OCI-LY3 (cell line): ENCODE data around the gene LASP1NB.

Experiments used
- H2AFZ ChIP-seq: fragments of 200-600, 300-600 bp; shearing (Covaris generic); 2 replicates; pipeline ENCODE4 v1.6.0; 2014; ENCODE audit warnings: antibody characterized with exemption, low read depth, low read length
- H3K27ac ChIP-seq: fragments of 200-600, 300-600 bp; sonication (generic); 2 replicates; pipeline ENCODE4 v1.5.1; 2014; ENCODE audit warnings: mild to moderate bottlenecking, low read length, moderate library complexity, mixed read lengths
- H3K27me3 ChIP-seq: fragments of 200-600, 300-600 bp; sonication (generic); 2 replicates; pipeline ENCODE4 v1.6.1; 2014; ENCODE audit warnings: low read depth, low read length, mixed read lengths
- H3K36me3 ChIP-seq: fragments of 200-600, 300-600 bp; sonication (generic); replicated peaks from 2 replicates; pipeline ENCODE3; 2014; ENCODE audit warnings: low read depth, low read length, mixed read lengths
- H3K4me1 ChIP-seq: fragments of 300-600, 200-600 bp; sonication (generic); 2 replicates; pipeline ENCODE4 v1.6.1; 2014; ENCODE audit warnings: low read length, mixed read lengths
- H3K4me2 ChIP-seq: fragments of 200-600, 300-600 bp; sonication (generic); 2 replicates; pipeline ENCODE4 v1.6.1; 2014; ENCODE audit warnings: low read length, mixed read lengths
- H3K4me3 ChIP-seq: fragments of 300-600, 200-600 bp; sonication (generic); 2 replicates; pipeline ENCODE4 v1.5.1; 2014; ENCODE audit warnings: antibody characterized with exemption, mild to moderate bottlenecking, low read length, moderate library complexity
- H3K79me2 ChIP-seq: fragments of 300-600, 200-600 bp; shearing (Covaris generic); 2 replicates; pipeline ENCODE4 v1.6.1; 2014; ENCODE audit warnings: mild to moderate bottlenecking, low read length, mixed read lengths
- H3K9ac ChIP-seq: fragments of 300-600, 200-600 bp; shearing (Covaris generic); 2 replicates; pipeline ENCODE4 v1.6.0; 2014; ENCODE audit warnings: mild to moderate bottlenecking, low read length, moderate library complexity
- H3K9me3 ChIP-seq: fragments of 200-600, 300-600 bp; shearing (Covaris generic); 2 replicates; pipeline ENCODE4 v1.6.1; 2014; ENCODE audit warnings: low read length, mixed read lengths; ENCODE audit not compliant: insufficient read depth
- H4K20me1 ChIP-seq: fragments of 200-600, 300-600 bp; sonication (generic); 2 replicates; pipeline ENCODE4 v1.6.1; 2016; ENCODE audit warnings: low read length, mixed read lengths; ENCODE audit not compliant: insufficient read depth
- CTCF ChIP-seq: fragments of 200-600, 300-600 bp; sonication (generic); IDR thresholded peaks from 2 replicates; pipeline ENCODE4 v1.5.1; 2014; ENCODE audit warnings: antibody characterized with exemption, low read length, low read depth
- EZH2phosphoT487 ChIP-seq: fragments of 200-600 bp; shearing (Covaris generic); IDR thresholded peaks from 2 replicates; pipeline ENCODE4 v1.6.1; 2018; ENCODE audit warnings: antibody characterized with exemption, mixed run types, low read depth

LASP1NB gene

GRCh38 chr17:38885728-38886642, 39.4 kb upstream of the LASP1NB start:
- Histone ChIP-seq H3K4me1 (peaks cover 17% of the 10 kb centered on the region), H3K27me3 (no peaks in the 10 kb centered on the region), H3K36me3 (peaks cover 29% of the 10 kb centered on the region), H3K27ac (no peak overlapping the region), H3K79me2 (no peaks in the 10 kb centered on the region; the same call in 1 of the 2 replicates), H4K20me1 (peaks cover 65% of the 10 kb centered on the region), H3K9me3 (no peaks in the 10 kb centered on the region), H3K4me3 (no peak overlapping the region), H3K9ac (no peak overlapping the region), H2AFZ (no peak overlapping the region), H3K4me2 (no peak overlapping the region)
- TF ChIP-seq CTCF: no peak
- no peak for TF ChIP-seq EZH2phosphoT487

DNA sequence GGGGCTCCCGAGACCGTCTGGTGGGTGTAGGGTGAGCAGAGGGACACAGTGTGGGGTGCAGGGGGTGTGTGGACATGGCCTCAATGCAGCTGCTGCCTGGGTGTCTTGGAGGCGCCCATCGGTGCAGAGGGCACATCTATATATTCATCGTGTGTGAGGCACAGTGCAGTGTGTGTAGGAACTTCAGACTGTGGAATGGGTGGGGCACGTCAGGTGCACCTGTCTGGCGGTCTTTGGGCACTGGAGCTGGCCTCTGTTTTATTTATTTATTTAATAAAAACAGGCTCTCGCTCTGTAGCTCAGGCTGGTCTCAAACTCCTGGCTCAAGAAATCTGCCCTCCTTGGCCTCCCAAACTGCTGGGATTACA, 38.8 kb upstream of the LASP1NB start:
- Histone ChIP-seq H3K36me3 (peaks cover 25% of the 10 kb centered on the region), H3K9ac (no peak overlapping the region), H3K4me2 (no peak overlapping the region), H2AFZ (no peak overlapping the region), H3K79me2 (no peaks in the 10 kb centered on the region; the same call in 1 of the 2 replicates), H4K20me1 (peaks cover 60% of the 10 kb centered on the region), H3K27me3 (no peaks in the 10 kb centered on the region), H3K4me1 (peaks cover 24% of the 10 kb centered on the region), H3K9me3 (no peaks in the 10 kb centered on the region), H3K4me3 (no peak overlapping the region), H3K27ac (no peak overlapping the region)
- TF ChIP-seq CTCF: no peak
- TF ChIP-seq EZH2phosphoT487: no peak

GRCh38 chr17:38888842-38889241, 36.6 kb upstream of the LASP1NB start:
- Histone ChIP-seq H3K9me3 (no peaks in the 10 kb centered on the region), H3K27me3 (no peaks in the 10 kb centered on the region), H3K4me3 (no peak overlapping the region), H4K20me1 (peaks cover 42% of the 10 kb centered on the region), H3K4me1 (peaks cover 34% of the 10 kb centered on the region), H3K36me3 (peaks cover 19% of the 10 kb centered on the region), H3K4me2 (no peak overlapping the region), H2AFZ (no peak overlapping the region), H3K27ac (no peak overlapping the region), H3K79me2 (no peaks in the 10 kb centered on the region; the same call in 1 of the 2 replicates), H3K9ac (no peak overlapping the region)
- TF ChIP-seq CTCF (no peak), EZH2phosphoT487 (no peak)

- Histone ChIP-seq H3K4me1 (peaks cover 31% of the 10 kb centered on the region), H3K79me2 (no peaks in the 10 kb centered on the region; the same call in 1 of the 2 replicates), H3K9ac (no peak overlapping the region), H3K9me3 (no peaks in the 10 kb centered on the region), H3K27me3 (no peaks in the 10 kb centered on the region), H3K4me3 (no peak overlapping the region), H3K27ac (no peak overlapping the region), H4K20me1 (peaks cover 36% of the 10 kb centered on the region), H3K36me3 (peaks cover 22% of the 10 kb centered on the region), H2AFZ (no peak overlapping the region), H3K4me2 (no peak overlapping the region)
- TF ChIP-seq EZH2phosphoT487 (no peak), CTCF (no peak)
Measured at GRCh38 chr17:38889745-38890409, 35.5 kb upstream of the LASP1NB start.
